NCI-H187 (cell line): ENCODE measurements around the gene PRSS3.
A peak's percentile ranks its signal among the peaks of the same experiment; 100 is the strongest.
"Not testable (repeated sequence)": the region's sequence is repeated elsewhere in the genome, so short reads cannot be mapped to it uniquely, and the experiment has no call there.

Source experiments
- DNase-seq, 2 experiments: peaks; one replicate each; lab custom pipeline; 2025; lab: John Stamatoyannopoulos, UW

The PRSS3 gene

GRCh38 chr9:33795281-33795680, at the start of gene PRSS3:
Gene PRSS3, plus strand, starts transcription at chr9:33795561. Its CDS starts 13 bp downstream, at chr9:33795574.
- no peak for DNase-seq

- DNase-seq: no peak
Measured at GRCh38 chr9:33748633-33749304, 46.6 kb upstream of the PRSS3 start.

GRCh38 chr9:33749305-33749654, 46.1 kb upstream of the PRSS3 start:
- not testable (repeated sequence) for DNase-seq

DNA sequence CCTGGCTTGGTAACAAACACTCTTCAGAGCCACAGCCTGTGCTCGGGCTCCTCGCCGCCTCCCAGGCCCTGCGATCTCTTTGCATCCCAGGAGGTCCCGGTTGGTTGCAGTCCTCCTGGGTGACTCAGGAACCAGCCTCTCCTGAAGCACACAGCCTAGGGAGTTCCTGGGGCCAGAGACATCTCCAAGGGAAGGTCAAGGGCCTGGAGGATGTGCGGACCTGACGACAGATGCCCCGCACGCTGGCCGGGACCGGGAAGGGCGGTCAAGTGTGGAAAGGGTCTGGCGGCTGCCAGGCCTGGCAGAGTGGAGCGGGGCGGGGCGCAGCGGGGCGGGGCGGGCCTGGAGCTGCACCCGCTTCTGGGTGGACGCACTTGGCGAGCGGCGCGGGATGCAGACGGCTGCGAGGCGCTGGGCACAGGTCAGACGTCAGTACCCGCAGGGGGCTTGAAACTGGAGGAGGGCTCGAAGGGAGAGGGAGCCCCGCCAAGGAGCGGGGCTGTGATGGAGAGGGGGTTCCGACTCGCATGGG, 45.0 kb upstream of the PRSS3 start:
- no peak for DNase-seq

GRCh38 chr9:33750839-33751339, 44.5 kb upstream of the PRSS3 start:
- no peak for DNase-seq

DNA sequence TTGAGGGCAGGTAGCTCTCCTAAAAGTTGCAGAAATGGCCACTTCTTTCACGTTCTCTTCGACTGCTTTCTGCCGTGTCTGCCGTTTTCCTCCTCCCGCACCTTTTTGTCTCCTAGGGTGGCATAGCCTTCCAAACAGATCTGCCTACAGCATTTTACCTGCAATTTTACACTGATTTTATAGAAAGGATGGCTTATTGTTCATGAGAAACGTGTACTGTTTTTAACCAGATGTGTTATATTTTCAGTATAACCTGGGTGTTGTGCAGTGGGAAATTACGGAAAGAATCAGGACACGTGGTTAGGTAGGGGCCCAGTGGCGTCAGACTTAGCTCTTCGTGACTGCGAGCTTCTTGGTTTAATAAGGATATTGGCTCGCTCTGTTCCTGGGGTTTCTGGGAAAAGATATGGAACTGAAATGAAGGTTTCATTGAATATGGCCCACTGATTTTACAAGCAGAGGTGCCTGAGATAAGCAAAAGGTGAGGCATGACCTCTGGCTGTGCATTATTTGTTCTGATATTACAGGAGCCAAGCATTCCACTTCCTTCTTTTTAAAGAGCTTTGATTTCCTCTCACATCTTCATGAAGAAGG, 43.7 kb upstream of the PRSS3 start:
- DNase-seq: no peak

- DNase-seq: no peak
Measured at GRCh38 chr9:33752130-33752637, 43.2 kb upstream of the PRSS3 start.

- not testable (repeated sequence) for DNase-seq
Measured at GRCh38 chr9:33752789-33753188, 42.6 kb upstream of the PRSS3 start.

GRCh38 chr9:33759648-33760047, 35.7 kb upstream of the PRSS3 start:
- DNase-seq: not testable (repeated sequence)

- DNase-seq: no peak
Measured at GRCh38 chr9:33762343-33762742, 33.0 kb upstream of the PRSS3 start.

DNA sequence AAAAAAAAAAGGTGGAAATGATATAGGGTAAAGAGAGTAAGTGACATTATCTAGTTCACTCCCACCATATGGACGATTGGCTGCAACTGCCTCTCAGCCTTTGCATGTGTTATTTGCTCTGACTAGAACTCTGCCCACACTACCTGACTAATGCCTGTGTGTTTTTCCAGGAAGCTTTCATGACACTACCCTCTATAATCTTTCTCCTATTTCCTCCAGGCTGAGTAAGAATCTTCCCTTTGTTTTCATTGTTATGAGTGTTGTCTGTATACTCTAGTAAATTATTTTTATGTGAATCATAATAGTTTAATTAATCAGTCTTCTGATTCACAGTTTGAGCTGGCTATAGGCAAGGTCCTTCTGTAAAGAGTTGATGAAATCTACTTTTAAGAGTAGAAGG, 31.7 kb upstream of the PRSS3 start:
- not testable (repeated sequence) for DNase-seq

DNA sequence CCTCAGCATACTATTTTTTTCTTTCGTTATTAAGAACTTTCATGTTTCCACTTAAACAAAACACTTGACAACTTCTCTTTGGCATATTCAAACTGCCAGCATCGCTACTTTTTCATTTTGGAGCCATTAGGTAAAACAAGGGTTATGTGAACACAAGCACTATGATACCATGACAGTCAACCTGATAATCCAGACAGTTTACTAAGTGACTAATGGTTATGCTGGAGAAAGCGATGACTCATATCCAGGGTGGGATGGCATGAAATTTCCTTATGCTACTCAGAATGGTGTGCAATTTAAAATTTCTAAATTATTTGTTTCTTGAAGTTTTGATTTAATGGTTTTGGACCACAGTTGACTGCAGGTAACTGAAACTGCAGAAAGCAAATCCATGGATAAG, 29.9 kb upstream of the PRSS3 start:
- no peak for DNase-seq

DNA sequence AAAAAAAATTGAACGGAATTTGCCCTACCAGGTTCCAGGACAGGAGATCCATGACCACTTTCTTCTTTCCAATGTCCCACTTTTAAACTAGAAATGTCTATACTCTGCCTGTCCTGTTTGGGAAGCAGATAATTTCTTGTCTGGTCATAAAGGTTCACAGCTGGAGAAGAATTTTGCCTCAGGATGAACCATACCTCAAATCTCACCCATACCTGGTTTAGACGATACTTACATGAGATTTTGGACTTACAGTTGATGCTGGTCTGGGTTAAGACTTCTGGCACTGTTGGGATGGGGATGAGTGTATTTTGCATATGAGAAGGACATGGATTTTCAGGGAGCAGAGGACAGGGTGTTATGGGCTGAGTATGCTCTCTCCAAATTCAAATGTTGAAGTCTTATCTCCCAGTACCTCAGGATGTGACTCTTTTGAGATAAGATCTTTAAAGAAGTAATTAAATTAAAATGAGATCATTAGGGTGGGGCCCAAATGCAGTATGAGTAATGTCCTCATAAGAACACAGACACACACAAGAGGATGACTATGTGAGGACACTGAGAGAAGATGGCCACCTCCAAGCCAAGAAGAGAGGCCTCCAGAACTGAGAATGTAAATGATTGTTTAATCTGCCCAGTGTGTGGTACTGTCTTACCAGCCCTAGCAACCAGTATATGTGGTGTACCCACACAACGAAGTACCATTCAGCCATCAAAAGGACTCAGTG, 25.0 kb upstream of the PRSS3 start:
- not testable (repeated sequence) for DNase-seq

DNA sequence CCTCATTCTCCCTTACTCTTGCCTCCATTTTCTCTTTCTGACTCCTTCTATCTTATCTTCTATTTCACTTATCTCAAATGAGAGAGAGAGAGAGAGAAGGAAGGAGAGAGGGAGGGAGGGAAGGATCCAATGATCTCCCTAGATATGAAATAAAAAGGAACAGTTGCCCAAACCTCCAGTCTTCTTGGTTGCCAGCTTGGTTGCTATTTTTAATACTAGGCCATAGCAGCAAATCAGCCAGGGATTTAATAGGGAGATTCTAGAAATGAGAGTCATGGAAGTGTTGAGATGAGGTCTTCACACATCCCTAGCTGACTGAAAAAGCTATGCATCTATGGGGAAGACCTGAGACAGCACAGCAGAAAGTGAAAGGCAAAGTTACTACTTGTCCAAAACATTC, 22.2 kb upstream of the PRSS3 start:
- DNase-seq: not testable (repeated sequence)

GRCh38 chr9:33774074-33774659, 21.2 kb upstream of the PRSS3 start:
- not testable (repeated sequence) for DNase-seq

- DNase-seq: no peak
Measured at GRCh38 chr9:33776578-33776977, 18.8 kb upstream of the PRSS3 start.

DNA sequence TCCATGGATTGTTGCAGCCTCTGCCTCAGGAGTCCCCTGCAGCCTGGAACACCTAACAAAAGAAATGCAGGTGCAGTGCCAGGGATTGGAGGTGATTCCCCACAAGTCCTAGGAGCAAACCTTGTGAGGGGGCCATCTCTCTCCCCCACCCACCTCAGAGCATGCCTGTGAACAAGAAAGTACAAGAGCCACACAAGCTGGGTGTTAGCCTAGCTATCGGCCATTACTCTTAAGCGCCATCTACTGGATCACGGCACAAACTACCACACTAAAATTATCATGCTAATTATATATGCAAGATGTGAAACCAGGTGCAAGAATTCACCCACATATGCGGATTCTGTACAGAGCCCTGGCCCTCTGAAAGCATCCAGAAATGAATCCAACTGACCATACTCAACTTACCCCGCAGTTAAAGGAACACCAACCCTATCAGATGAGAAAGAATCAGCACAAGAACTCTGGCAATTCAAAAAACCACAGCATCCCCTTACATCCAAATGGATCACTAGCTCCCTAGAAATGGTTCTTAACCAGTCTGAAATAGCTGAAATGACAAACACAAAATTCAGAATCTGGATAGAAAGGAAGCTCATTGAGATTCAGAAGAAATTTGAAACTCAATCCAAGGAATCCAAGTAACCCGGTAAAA, 16.5 kb upstream of the PRSS3 start:
- peak in 1 of 2 experiments; percentile 4 for DNase-seq

- peak in 1 of 2 experiments; percentile 12 for DNase-seq
Measured at GRCh38 chr9:33780276-33780675, 15.1 kb upstream of the PRSS3 start.

GRCh38 chr9:33781736-33782135, 13.6 kb upstream of the PRSS3 start:
- DNase-seq: no peak

DNA sequence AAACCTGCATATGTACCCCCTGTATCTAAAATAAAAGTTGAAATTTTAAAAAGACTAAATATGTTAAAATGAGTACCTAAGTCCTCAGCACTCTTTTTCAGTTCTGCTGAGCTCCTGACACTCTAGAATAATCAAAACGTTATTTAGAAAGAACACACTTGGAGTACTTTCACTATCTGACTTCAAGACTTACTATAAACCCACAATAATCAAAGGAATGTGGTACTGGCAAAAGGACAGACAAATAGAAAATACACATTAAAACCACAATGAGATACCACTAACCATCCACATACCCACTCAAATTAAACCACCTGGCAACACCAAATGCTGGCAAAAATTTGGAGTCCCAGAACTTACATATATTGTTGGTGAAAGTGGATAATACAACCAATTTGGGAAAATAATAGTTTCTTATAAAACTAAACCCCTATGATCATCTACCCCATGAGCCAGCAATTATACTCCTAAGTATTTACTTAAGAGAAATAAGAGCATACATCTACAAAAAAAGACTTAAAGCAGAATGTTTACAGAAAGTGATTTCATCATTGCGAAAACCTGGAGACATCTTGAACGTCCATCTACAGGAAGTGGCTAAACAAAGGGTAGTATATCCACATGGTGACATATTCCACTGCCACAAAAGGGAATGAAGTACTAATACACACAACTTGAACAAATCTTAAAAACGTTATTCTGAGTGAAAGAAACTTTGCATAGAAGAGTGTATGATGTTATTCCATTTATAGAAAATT, 12.8 kb upstream of the PRSS3 start:
- no peak for DNase-seq

DNA sequence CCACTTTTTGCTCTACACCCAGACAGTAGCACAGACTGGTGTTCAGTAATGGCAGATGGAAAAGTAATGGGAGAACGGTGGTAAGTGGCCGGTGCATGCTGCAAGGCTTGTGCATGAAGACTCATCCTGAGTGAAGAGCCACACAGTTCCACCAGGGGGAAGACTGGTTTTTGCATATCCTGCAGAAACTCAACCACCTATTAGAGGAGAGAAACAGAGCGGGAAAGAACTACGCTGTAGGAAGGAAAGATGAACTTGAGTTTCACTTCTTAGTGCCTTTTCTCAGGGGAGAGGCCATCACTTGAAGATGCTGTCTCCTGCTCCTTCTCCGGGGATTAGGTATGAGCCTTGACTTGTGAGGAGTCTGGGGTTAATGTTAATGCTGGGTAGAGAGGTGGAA, 9.4 kb upstream of the PRSS3 start:
- no peak for DNase-seq
